PC-3 (cell line): Measurements from ENCODE around the gene SLC5A9.

Experiments
- EZH2 ChIP-seq: fragments of 300-600 bp; sonication (generic); IDR thresholded peaks from one replicate; pipeline ENCODE4 v1.6.1; 2017; ENCODE audit warnings: antibody characterized with exemption, mild to moderate bottlenecking, low read length; ENCODE audit not compliant: unreplicated experiment
- TF ChIP-seq, protein P1 (sequence below): fragments of 300-600 bp; sonication (generic); conservative IDR thresholded peaks from 2 replicates; pipeline ENCODE4 v1.5.1; 2017; ENCODE audit warnings: antibody characterized with exemption, low read depth, mild to moderate bottlenecking, low read length

DNA sequence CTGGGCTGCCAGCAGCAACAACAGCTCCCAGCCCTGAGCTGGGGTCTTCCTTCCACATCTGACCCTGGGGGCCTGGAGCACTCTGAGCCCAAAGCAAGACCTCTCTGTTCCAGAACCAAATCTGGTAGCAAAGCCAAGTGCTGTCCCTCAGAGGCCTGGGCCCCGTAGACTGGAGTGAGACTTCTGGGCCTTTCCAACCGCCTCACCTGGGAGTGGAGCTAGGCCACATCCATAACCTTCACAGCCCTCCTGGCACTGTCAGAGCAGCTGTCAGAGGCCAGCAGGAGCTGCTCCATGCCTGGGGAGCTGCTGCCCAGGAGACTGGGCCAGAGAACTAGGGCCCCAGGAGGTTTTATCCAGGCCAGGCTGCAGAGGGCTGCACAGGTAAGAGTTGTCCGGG is 15.4 kb upstream of the SLC5A9 start:
- TF ChIP-seq, protein P1, sequence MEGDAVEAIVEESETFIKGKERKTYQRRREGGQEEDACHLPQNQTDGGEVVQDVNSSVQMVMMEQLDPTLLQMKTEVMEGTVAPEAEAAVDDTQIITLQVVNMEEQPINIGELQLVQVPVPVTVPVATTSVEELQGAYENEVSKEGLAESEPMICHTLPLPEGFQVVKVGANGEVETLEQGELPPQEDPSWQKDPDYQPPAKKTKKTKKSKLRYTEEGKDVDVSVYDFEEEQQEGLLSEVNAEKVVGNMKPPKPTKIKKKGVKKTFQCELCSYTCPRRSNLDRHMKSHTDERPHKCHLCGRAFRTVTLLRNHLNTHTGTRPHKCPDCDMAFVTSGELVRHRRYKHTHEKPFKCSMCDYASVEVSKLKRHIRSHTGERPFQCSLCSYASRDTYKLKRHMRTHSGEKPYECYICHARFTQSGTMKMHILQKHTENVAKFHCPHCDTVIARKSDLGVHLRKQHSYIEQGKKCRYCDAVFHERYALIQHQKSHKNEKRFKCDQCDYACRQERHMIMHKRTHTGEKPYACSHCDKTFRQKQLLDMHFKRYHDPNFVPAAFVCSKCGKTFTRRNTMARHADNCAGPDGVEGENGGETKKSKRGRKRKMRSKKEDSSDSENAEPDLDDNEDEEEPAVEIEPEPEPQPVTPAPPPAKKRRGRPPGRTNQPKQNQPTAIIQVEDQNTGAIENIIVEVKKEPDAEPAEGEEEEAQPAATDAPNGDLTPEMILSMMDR = no peak
- TF ChIP-seq EZH2 = no peak
